ENCODE data around the gene NBEA. TPM values are rescaled to one million over a fixed set of nuclear protein-coding genes. Genes with fewer than 3 reads are reported as not detected.
"Not testable (repeated sequence)": the region's sequence is repeated elsewhere in the genome, so short reads cannot be mapped to it uniquely, and the experiment has no call there.

The NBEA gene
- total RNA-seq, 2 donors from 2014 or later: 12.2 to 20.8 TPM

- intact Hi-C loops (cut with DNase I): loop anchor here in 1 of 2 donors (5.0 to 10.0 kb wide), 2 partner anchors 153 to 321 kb away; no protein-coding TSS in a partner anchor
- ATAC-seq (no peak), DNase-seq (no peak)
Observed at GRCh38 chr13:35631666-35632065, 689.6 kb downstream of the NBEA start.

GRCh38 chr13:35643625-35644024, 701.6 kb downstream of the NBEA start:
- intact Hi-C loops (cut with DNase I): no loop called here
- ATAC-seq: no peak
- DNase-seq: no peak

- ATAC-seq (no peak), DNase-seq (no peak)
- intact Hi-C loops (cut with DNase I): no loop called here
Observed at GRCh38 chr13:35646056-35646774, 704.1 kb downstream of the NBEA start.

- intact Hi-C loops (cut with DNase I): no loop called here
- DNase-seq: no peak
- no peak for ATAC-seq
Observed at GRCh38 chr13:35648201-35648600, 706.1 kb downstream of the NBEA start.

GRCh38 chr13:35649162-35649561, 707.1 kb downstream of the NBEA start:
- ATAC-seq: no peak
- DNase-seq: no peak
- intact Hi-C loops (cut with DNase I): no loop called here

- intact Hi-C loops (cut with DNase I): no loop called here
- DNase-seq (no peak), ATAC-seq (no peak)
Observed at GRCh38 chr13:35659796-35660195, 717.7 kb downstream of the NBEA start.

GRCh38 chr13:35664747-35665146, 722.7 kb downstream of the NBEA start:
- ATAC-seq: no peak
- intact Hi-C loops (cut with DNase I): no loop called here
- DNase-seq: no peak

GRCh38 chr13:35669321-35669720, 727.3 kb downstream of the NBEA start:
- ATAC-seq (no peak), DNase-seq (no peak)
- intact Hi-C loops (cut with DNase I): no loop called here

- ATAC-seq: no peak
- intact Hi-C loops (cut with DNase I): no loop called here
- DNase-seq: no peak
Observed at GRCh38 chr13:35672611-35673010, 730.5 kb downstream of the NBEA start.

GRCh38 chr13:35675651-35676050, 733.6 kb downstream of the NBEA start:
- intact Hi-C loops (cut with DNase I): no loop called here
- ATAC-seq (no peak), DNase-seq (no peak)

- ATAC-seq; intact Hi-C loops (cut with DNase I); DNase-seq: not testable (repeated sequence)
Observed at GRCh38 chr13:35677863-35678262, 735.8 kb downstream of the NBEA start.

GRCh38 chr13:35681685-35682084, 739.6 kb downstream of the NBEA start:
- ATAC-seq: no peak

GRCh38 chr13:35684432-35684831, 742.4 kb downstream of the NBEA start:
- intact Hi-C loops (cut with DNase I): no loop called here
- DNase-seq (no peak), ATAC-seq (no peak)

More at GRCh38 chr13:35681685-35682084, 739.6 kb downstream of the NBEA start:
- no peak for DNase-seq
- intact Hi-C loops (cut with DNase I): no loop called here

GRCh38 chr13:35687336-35687735, 745.3 kb downstream of the NBEA start:
- intact Hi-C loops (cut with DNase I): no loop called here
- ATAC-seq (no peak), DNase-seq (no peak)

GRCh38 chr13:35690581-35691207, 748.6 kb downstream of the NBEA start:
- peak in 1 of 2 donors; percentile 52 for ATAC-seq
- no peak for DNase-seq
- intact Hi-C loops (cut with DNase I): no loop called here

GRCh38 chr13:35693134-35693784, 751.2 kb downstream of the NBEA start:
- ATAC-seq (no peak), DNase-seq (no peak)
- intact Hi-C loops (cut with DNase I): no loop called here

GRCh38 chr13:35694031-35694430, 752.0 kb downstream of the NBEA start:
- intact Hi-C loops (cut with DNase I): no loop called here
- ATAC-seq: no peak
- DNase-seq: no peak

GRCh38 chr13:35694549-35695447, 752.7 kb downstream of the NBEA start:
- intact Hi-C loops (cut with DNase I): no loop called here
- DNase-seq (no peak), ATAC-seq (no peak)

GRCh38 chr13:35695448-35695770, 753.3 kb downstream of the NBEA start:
- ATAC-seq (no peak), DNase-seq (no peak)
- intact Hi-C loops (cut with DNase I): no loop called here

All from left cardiac atrium (tissue), 4 donors.